CD4-positive, alpha-beta T cell (primary cell): ENCODE results near the gene LRIT2. TPM values are rescaled to one million over a fixed set of nuclear protein-coding genes. Genes with fewer than 3 reads are reported as not detected.

Experiments used
- ATAC-seq: fragments of 200-7000 bp; cut with Tn5 transposase; one replicate; pipeline ENCODE4 v1.10.0; 2022; ENCODE audit warnings: mild to moderate bottlenecking; ENCODE audit not compliant: poor library complexity
- CTCF ChIA-PET: fragments of 350-600 bp; sonication (Branson Sonifier 250); formaldehyde crosslinking; loops from one replicate; lab custom pipeline; 2021; ENCODE audit warnings: antibody characterized with exemption, inconsistent platforms; lab: Charles Lee
- POLR2A ChIA-PET: fragments of 350-600 bp; sonication (Branson Sonifier 250); formaldehyde crosslinking; loops from one replicate; lab custom pipeline; 2021; ENCODE audit warnings: antibody characterized with exemption, inconsistent platforms; lab: Charles Lee
- DNase-seq, 14 experiments: peaks; one replicate each; pipeline ENCODE4 v3.0.0-alpha.2; 2013 to 2020; ENCODE audit warnings: mixed read lengths in 2 of 14
- H3K27ac ChIP-seq, 2 donors: one replicate each; pipeline versions ENCODE4 v1.5.1 to v1.7.0; 2013; ENCODE audit warnings: low read length in 2 of 2, low read depth in 1 of 2, mild to moderate bottlenecking in 1 of 2
- H3K27me3 ChIP-seq, 2 experiments: 1 replicate in 1 of 2; 2 replicates in 1 of 2; pipeline versions ENCODE4 v1.6.1 to v1.7.0; 2013; ENCODE audit warnings: low read length in 2 of 2, control low read depth in 1 of 2, mild to moderate bottlenecking in 1 of 2, moderate library complexity in 1 of 2; ENCODE audit not compliant: insufficient read depth in 2 of 2, control insufficient read depth in 1 of 2
- H3K36me3 ChIP-seq: one replicate; pipeline ENCODE4 v1.6.1; 2013; ENCODE audit warnings: low read length, control low read depth; ENCODE audit not compliant: insufficient read depth
- H3K4me1 ChIP-seq: one replicate; pipeline ENCODE4 v1.6.1; 2013; ENCODE audit warnings: low read length, control low read depth; ENCODE audit not compliant: insufficient read depth
- H3K4me3 ChIP-seq: one replicate; pipeline ENCODE4 v1.5.1; 2013; ENCODE audit warnings: mild to moderate bottlenecking, low read length, moderate library complexity
- H3K9me3 ChIP-seq, 2 experiments: 1 replicate in 1 of 2; 2 replicates in 1 of 2; pipeline versions ENCODE4 v1.6.1 to v1.7.0; 2013; ENCODE audit warnings: low read length in 2 of 2, mild to moderate bottlenecking in 2 of 2, control low read depth in 1 of 2, moderate library complexity in 1 of 2; ENCODE audit not compliant: control insufficient read depth in 1 of 2, insufficient read depth in 1 of 2
- H3K27ac Mint-ChIP-seq: one replicate; pipeline ENCODE4 v1.8.0; 2020; ENCODE audit warnings: mixed read lengths
- H3K27me3 Mint-ChIP-seq: one replicate; pipeline ENCODE4 v1.8.0; 2021; ENCODE audit warnings: mixed read lengths
- H3K36me3 Mint-ChIP-seq: one replicate; pipeline ENCODE4 v1.8.0; 2021; ENCODE audit warnings: low read depth, mixed read lengths
- H3K4me1 Mint-ChIP-seq: one replicate; pipeline ENCODE4 v1.8.0; 2021; ENCODE audit warnings: low read depth, mixed read lengths
- H3K4me3 Mint-ChIP-seq: one replicate; pipeline ENCODE4 v1.8.0; 2020; ENCODE audit warnings: mild to moderate bottlenecking, mixed read lengths
- H3K9me3 Mint-ChIP-seq: one replicate; pipeline ENCODE4 v1.8.0; 2020; ENCODE audit warnings: mixed read lengths
- CTCF ChIP-seq: fragments of 200-600 bp; IDR thresholded peaks from one replicate; pipeline ENCODE4 v1.8.0; 2022; ENCODE audit warnings: antibody characterized with exemption, mild to moderate bottlenecking
- intact Hi-C, 2 experiments: fragments of 100-400 bp; cut with DNase I in 1 of 2; cut with micrococcal nuclease in 1 of 2; formaldehyde crosslinking; loops; one replicate each; pipeline versions ENCODE4 v1.15.1 to v1.9.0; 2023 to 2025; cut with DNase I, micrococcal nuclease
- total RNA-seq, 174 experiments: library from RNA in 2 of 174; stranded (reverse) in 2 of 174; gene quantifications; one replicate each; pipeline ENCODE4 v1.2.3 and lab custom pipeline; 2021 to 2026

Gene LRIT2
- total RNA-seq, 2 experiments from 2014 or later: not detected

GRCh38 chr10:84201244-84201606, 24.1 kb downstream of the LRIT2 start:
- TF ChIP-seq CTCF: no peak
- CTCF ChIA-PET: no interaction called here
- peaks cover 22% of the 10 kb centered on the region for H3K27me3 Mint-ChIP-seq
- no peaks in the 10 kb centered on the region for H3K36me3 Mint-ChIP-seq
- DNase-seq: no peak
- H3K4me1 Mint-ChIP-seq: no peaks in the 10 kb centered on the region
- H3K4me3 Mint-ChIP-seq: no peak overlapping the region
- intact Hi-C loops: no loop called here
- H3K9me3 ChIP-seq: no peaks in the 10 kb centered on the region
- no peak for ATAC-seq
- H3K27ac Mint-ChIP-seq: no peak overlapping the region
- H3K4me1 ChIP-seq: no peaks in the 10 kb centered on the region
- peaks cover 0 to 9% of the 10 kb centered on the region in 2 experiments for H3K27me3 ChIP-seq
- no peak overlapping the region for H3K4me3 ChIP-seq
- POLR2A ChIA-PET: no interaction called here
- no peaks in the 10 kb centered on the region for H3K9me3 Mint-ChIP-seq
- no peak overlapping the region for H3K27ac ChIP-seq
- no peaks in the 10 kb centered on the region for H3K36me3 ChIP-seq

- Mint-ChIP-seq H3K4me1 (no peaks in the 10 kb centered on the region), H3K4me3 (no peak overlapping the region), H3K9me3 (no peaks in the 10 kb centered on the region), H3K36me3 (no peaks in the 10 kb centered on the region), H3K27me3 (peaks cover 25% of the 10 kb centered on the region), H3K27ac (no peak overlapping the region)
- Histone ChIP-seq H3K27ac (no peak overlapping the region), H3K4me3 (no peak overlapping the region), H3K9me3 (no peaks in the 10 kb centered on the region), H3K36me3 (no peaks in the 10 kb centered on the region), H3K27me3 (peaks cover 5 to 13% of the 10 kb centered on the region in 2 experiments), H3K4me1 (no peaks in the 10 kb centered on the region)
- ChIA-PET CTCF (no interaction called here), POLR2A (no interaction called here)
- DNase-seq: no peak
- ATAC-seq: no peak
- intact Hi-C loops: no loop called here
- no peak for TF ChIP-seq CTCF
Measured at GRCh38 chr10:84200537-84201243, 24.7 kb downstream of the LRIT2 start.

GRCh38 chr10:84198206-84198915, 27.0 kb downstream of the LRIT2 start:
- Histone ChIP-seq H3K4me1 (peaks cover 19% of the 10 kb centered on the region), H3K27me3 (peaks cover 24 to 34% of the 10 kb centered on the region in 2 experiments), H3K9me3 (peaks cover 0 to 11% of the 10 kb centered on the region in 2 experiments), H3K27ac (no peak overlapping the region), H3K4me3 (no peak overlapping the region), H3K36me3 (no peaks in the 10 kb centered on the region)
- no peak overlapping the region for H3K4me3 Mint-ChIP-seq
- intact Hi-C loops: no loop called here
- TF ChIP-seq CTCF: no peak
- ChIA-PET POLR2A (interaction anchor here (0.5 kb wide), 1 partner anchor 34 kb away, joined by 3 read pairs; no protein-coding TSS in a partner anchor), CTCF (no interaction called here)
- no peak for DNase-seq
- H3K27ac Mint-ChIP-seq: no peak overlapping the region
- ATAC-seq: no peak
- no peaks in the 10 kb centered on the region for H3K9me3 Mint-ChIP-seq
- no peaks in the 10 kb centered on the region for H3K36me3 Mint-ChIP-seq
- peaks cover 30% of the 10 kb centered on the region for H3K27me3 Mint-ChIP-seq
- H3K4me1 Mint-ChIP-seq: no peaks in the 10 kb centered on the region
